Forelimb muscle (tissue), 1 donor: ENCODE results near the gene STXBP6. TPM values are rescaled to one million over a fixed set of nuclear protein-coding genes. Genes with fewer than 3 reads are reported as not detected.

Experiments
- DNase-seq: peaks from one replicate; pipeline ENCODE4 v3.0.0-alpha.2; 2013; ENCODE audit warnings: low read depth
- polyA plus RNA-seq: library from polyadenylated mRNA; unstranded; fragments of 120-200 nt; gene quantifications from one replicate; pipeline ENCODE4 v1.2.1, GENCODE V29; 2013; ENCODE audit not compliant: insufficient read length

Gene STXBP6
- polyA plus RNA-seq, 1 donor = 15.4 TPM

- DNase-seq = no peak
Observed at GRCh38 chr14:24887623-24888304, 162.2 kb downstream of the STXBP6 start.

DNA sequence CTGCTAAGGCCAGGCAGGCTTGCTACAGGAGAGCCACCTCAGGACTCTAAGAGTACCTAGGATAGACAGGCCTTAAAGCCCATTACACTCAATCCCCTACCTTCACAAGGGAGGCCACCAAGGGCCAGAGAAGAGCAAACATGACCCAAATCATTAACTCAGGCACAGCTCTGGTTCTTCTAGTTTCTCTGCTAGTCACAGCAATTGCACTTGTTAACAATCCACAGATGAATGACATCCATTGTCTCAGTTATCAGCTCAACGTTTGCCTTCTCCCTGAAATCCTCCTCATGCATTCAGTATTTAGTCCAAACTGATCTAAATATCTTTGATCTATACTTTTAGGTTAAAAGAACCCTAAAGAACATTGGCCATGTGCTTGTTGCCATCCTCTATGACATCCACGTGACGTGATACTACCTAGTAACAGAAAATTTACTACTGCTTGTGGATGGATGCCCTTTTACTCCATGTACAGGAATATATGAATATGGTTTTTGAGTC lies 164.5 kb downstream of the STXBP6 start:
- DNase-seq = no peak

GRCh38 chr14:24883576-24883975 lies 166.4 kb downstream of the STXBP6 start:
- no peak for DNase-seq

- no peak for DNase-seq
Observed at GRCh38 chr14:24881116-24881893, 168.6 kb downstream of the STXBP6 start.

- no peak for DNase-seq
Observed at GRCh38 chr14:24880689-24881088, 169.3 kb downstream of the STXBP6 start.

DNA sequence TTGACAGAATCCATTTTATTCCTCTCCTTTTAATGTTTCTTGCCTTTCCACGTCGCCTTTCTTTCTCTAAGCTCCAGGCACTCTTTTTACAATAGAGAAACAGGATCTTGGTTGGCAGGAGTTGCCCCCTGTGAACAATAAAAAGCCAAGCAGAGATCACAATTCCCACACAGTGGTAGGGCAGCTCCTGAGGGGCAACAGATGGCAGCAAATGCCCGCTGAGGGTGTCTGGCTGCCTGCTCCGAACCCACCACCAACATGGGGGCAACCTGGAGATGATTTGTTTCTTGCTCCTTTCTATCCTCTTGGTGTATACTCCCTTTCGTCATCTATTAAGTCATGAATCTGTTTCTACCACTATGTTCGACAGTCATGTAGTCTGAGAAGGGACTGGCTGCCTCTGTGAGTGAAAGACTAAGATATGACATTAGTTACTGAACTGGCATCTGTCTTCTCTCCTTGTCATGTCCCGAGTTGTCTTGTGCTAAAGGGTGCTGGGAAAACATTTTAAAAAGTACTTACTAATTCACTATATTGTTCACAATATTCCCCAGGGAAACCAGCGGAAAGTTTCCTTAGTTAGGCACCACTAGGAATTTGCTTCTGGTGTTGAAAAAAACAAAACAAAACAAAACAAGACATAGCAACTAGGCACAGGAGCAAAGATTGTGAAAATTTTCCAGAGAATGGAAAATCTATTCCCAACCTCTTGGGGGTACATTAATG lies 170.1 kb downstream of the STXBP6 start:
- DNase-seq = no peak

- DNase-seq = no peak
Observed at GRCh38 chr14:24876996-24877395, 173.0 kb downstream of the STXBP6 start.

DNA sequence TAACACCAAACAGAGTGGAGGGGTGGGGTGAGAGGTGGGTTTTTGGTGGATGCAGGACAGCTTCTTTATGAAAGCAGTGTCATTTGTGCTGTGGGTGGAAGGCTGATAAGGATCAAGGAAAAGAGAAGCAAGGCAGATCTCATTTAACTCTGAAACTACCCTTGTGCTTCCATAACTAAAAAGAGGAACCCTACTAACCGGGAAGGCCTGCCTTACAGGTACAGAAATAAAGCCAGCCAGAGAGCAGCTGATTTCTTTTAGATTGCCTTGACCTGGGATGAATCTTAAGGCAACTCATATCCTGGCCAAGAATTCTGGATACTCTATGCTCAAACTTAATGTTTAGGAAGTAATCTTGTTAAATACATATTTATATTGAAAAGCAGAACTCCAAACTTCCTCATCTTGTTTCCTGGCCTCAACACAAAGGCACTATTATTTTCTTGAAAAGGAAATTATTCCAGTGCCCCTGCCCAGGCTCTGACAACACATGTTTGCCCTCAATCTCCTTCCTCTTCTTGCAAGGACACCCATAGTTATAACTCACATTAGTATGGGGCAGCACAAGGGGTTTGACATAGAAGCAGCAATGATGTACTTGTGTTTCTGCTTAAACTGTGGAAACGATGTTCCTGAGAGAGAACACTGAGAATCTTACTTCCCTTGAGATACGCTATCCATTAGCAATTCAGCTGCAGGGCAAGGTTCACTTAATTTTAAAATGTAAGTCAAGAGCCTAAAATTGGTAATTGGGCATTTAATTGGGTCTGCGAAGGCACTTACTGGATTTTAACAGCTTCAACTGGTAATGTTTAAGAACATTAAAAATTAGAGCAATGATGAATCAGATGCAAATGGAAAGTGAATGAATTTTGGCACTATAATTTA lies 173.7 kb downstream of the STXBP6 start:
- DNase-seq = no peak

- DNase-seq = no peak
Observed at GRCh38 chr14:24875203-24875838, 174.6 kb downstream of the STXBP6 start.

GRCh38 chr14:24874514-24875202 lies 175.3 kb downstream of the STXBP6 start:
- DNase-seq = no peak

DNA sequence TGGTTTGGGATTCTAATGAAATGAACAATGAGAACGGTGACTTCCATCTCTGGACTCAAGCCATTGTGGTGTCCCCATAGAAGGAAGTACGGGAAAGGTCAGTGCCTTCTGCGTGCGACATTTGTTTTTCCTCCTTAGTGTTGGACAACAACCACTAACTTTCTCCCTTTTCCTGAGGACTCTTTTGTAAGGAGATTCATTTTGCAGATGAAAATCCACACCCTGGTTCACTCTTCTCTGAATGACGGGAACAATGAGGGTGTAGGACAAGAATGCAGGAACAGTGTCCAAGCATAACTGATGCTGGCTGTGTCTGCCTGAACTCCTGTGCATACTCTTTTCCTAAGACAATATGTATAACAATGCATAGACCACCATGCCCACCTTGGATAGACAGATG lies 176.4 kb downstream of the STXBP6 start:
- DNase-seq = no peak

GRCh38 chr14:24870949-24871701 lies 178.8 kb downstream of the STXBP6 start:
- DNase-seq = no peak

DNA sequence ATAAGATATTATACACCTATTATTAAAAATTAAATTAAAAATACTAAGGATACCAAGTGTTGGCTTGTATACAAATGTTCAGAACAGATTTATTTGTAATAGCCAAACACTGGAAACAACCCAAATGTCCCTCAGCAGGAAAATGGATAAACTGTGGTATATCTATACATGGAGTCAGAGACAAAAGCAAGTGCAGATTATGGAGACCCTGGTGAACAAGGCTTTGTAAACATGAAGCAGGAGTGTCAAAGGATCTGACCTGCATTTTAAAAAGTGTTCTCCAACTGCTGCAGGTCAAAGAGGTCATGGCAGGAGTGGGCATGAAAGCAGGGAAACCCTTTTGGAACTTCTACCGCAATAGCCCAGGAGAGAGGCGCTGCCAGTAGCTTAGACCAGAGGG lies 181.6 kb downstream of the STXBP6 start:
- no peak for DNase-seq

DNA sequence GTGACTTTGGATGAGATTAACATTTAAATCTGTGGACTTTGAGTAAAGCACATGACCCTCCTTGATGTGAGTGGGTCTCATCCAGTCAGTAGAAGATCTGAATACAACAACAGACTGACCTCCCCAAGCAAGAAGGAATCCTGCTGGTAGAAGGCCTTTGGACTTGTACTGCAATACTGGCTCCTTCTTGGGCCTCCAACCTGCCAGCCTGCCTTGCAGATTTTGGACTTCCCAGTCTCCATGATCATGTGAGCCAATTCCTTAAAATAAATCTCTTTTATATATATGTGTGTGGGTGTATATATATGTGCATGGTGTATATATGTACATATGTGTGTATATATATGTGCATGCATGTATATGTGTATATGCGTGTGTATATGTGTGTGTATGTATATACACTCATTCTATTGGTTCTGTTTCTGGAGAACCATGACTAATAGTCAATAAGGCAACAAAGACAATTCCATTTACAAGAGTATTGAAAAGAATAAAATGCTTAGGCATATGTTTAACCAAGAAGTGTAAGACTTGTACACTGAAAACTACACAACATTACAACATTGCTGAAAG lies 183.8 kb downstream of the STXBP6 start:
- no peak for DNase-seq

DNA sequence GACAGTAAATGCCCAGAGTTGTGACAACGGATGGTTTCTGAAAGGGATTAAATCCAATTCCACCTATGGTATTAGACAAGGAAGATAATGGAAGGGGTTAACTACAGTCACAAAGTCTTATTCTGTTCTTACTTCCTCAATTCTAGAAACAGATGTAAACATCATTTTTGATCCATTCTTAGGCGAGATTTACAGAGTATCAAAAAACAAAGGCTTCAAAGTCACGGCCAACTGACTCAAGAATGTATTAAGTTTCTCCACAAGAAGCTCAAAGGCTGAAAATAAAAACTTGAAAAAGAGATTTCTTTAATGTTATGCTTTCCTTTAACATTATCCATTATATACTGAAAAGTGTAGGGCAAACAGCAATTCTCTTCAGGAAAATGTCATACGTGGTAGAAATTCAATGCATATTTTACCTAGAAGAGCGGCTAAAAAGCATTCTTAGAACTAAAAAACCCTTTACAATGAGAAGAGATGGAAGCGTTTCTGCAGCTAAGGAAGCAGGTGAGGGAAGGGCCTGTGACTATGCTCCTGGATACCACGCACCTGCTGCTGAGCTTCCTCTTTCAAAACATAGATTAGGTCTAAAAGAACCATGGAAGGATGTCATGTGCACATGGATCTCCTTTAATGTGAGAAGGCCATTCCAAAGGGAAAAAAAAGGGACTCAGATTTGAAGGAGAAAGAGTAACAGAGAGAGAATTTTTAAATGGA lies 185.8 kb downstream of the STXBP6 start:
- no peak for DNase-seq

GRCh38 chr14:24861083-24861630 lies 188.8 kb downstream of the STXBP6 start:
- DNase-seq = no peak

DNA sequence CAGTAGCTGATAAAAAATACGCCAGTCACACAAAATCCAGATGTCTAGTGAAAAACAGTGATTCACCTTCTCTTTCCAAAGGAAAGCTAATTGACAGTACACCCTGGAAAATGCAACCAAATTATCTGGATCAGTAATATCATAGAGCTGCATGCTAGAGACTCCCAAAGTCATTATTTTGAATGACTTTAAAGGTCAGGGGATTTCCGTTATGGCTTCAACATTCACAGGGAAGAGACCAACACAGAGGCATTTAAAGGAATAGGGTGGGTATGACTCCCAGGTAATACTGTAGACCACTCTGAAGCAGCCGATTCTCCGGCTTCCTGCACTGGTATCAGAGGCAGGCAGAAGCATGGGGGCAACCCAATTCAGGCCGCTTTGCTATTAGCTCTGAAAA lies 190.4 kb downstream of the STXBP6 start:
- no peak for DNase-seq

GRCh38 chr14:24858684-24859083 lies 191.3 kb downstream of the STXBP6 start:
- DNase-seq = no peak
